ENCODE data around the gene LRP1B.

- TF ChIP-seq CTCF (IDR thresholded peaks at IDR 0.05): no peak
- TF ChIP-seq USF1 (CRISPR knock-in tag; IDR thresholded peaks at IDR 0.05): no peak
- TF ChIP-seq ATF2 (CRISPR knock-in tag; IDR thresholded peaks at IDR 0.05; ENCODE audit: borderline replicate concordance, low read depth): no peak
- no peak for TF ChIP-seq NFYB (CRISPR knock-in tag; conservative IDR thresholded peaks at IDR 0.05; ENCODE audit: low read depth)
- TF ChIP-seq E2F4 (CRISPR knock-in tag; IDR thresholded peaks at IDR 0.05; ENCODE audit: borderline replicate concordance, low read depth): no peak
- no peak for TF ChIP-seq RELA (CRISPR knock-in tag; IDR thresholded peaks at IDR 0.05; ENCODE audit: borderline replicate concordance)
- TF ChIP-seq NR2C2 (CRISPR knock-in tag; IDR thresholded peaks at IDR 0.05): no peak
- TF ChIP-seq MAX (CRISPR knock-in tag; IDR thresholded peaks at IDR 0.05): no peak
- TF ChIP-seq ETV6 (CRISPR knock-in tag; IDR thresholded peaks at IDR 0.05): no peak
- TF ChIP-seq JUN (CRISPR knock-in tag; IDR thresholded peaks at IDR 0.05): no peak
These were observed 1601.8 kb downstream of the LRP1B start for GRCh38 chr2:140528982-140529381.

Data from WTC11 (cell line).